Right lobe of liver (tissue), 4 donors: ENCODE data around the gene APOBEC4.

Experiments used
- CTCF ChIP-seq, 4 donors: fragments of 200-600 bp in 3 of 4; fragments of 450-650 bp in 1 of 4; IDR thresholded peaks; one replicate each; pipeline versions ENCODE4 v1.5.1 to v1.8.0; 2016 to 2022; ENCODE audit warnings: antibody characterized with exemption in 4 of 4, mild to moderate bottlenecking in 2 of 4
- POLR2A ChIP-seq: fragments of 450-650 bp; IDR thresholded peaks from one replicate; pipeline ENCODE4 v1.6.1; 2017; ENCODE audit warnings: antibody characterized with exemption, mild to moderate bottlenecking
- donor health status: DM: no; HTN: no; CAD: no.
- donor health status: DM: no; HTN: no; CAD: no.
- donor health status: DM: no; HTN: yes; CAD: no.

GRCh38 chr1:183673605-183674323, 20.6 kb upstream of the APOBEC4 start:
- no peak for TF ChIP-seq CTCF (IDR thresholded peaks at IDR 0.05)
- TF ChIP-seq POLR2A = no peak
